ENCODE measurements around the gene PIP4K2A. TPM values are rescaled to one million over a fixed set of nuclear protein-coding genes. Genes with fewer than 3 reads are reported as not detected.
A peak's percentile ranks its signal among the peaks of the same experiment; 100 is the strongest.

The PIP4K2A gene
- total RNA-seq, 3 donors from 2014 or later (not counting 1 experiment from before 2014, with no cell fraction given) = 311 to 423 (median 405) TPM

- no peaks in the 10 kb centered on the region for H3K27me3 Mint-ChIP-seq (ENCODE audit: low read depth in 2 of 2)
- Histone ChIP-seq H3K27ac (ENCODE audit: low read length) (peak overlapping the region; percentile 3), H3K9me3 (ENCODE audit: control insufficient read depth, insufficient read depth, low read length) (no peaks in the 10 kb centered on the region), H3K27me3 (ENCODE audit: control insufficient read depth, insufficient read depth, low read length) (no peaks in the 10 kb centered on the region), H3K4me1 (ENCODE audit: control insufficient read depth, insufficient read depth, low read length) (peaks cover 70% of the 10 kb centered on the region), H3K4me3 (ENCODE audit: low read length) (no peak overlapping the region), H3K36me3 (ENCODE audit: control insufficient read depth, insufficient read depth, low read length) (peaks cover 2% of the 10 kb centered on the region)
- peaks cover 89 to 90% of the 10 kb centered on the region in 2 donors for H3K4me1 Mint-ChIP-seq
- H3K27ac Mint-ChIP-seq = peak overlapping the region; percentile 92 to 99
- no peak for ATAC-seq
- intact Hi-C loops (cut with micrococcal nuclease) = no loop called here
- H3K36me3 Mint-ChIP-seq = no peaks in the 10 kb centered on the region
- WGBS (ENCODE audit: insufficient coverage) = no CpG with 5 or more reads among the region's 1 CpG
- DNase-seq = no peak
- TF ChIP-seq CTCF (IDR thresholded peaks at IDR 0.05) = no peak
- H3K4me3 Mint-ChIP-seq = peak overlapping the region; percentile 29
- no peaks in the 10 kb centered on the region for H3K9me3 Mint-ChIP-seq
These were observed 28.0 kb downstream of the PIP4K2A start for GRCh38 chr10:22686347-22686746.

- ATAC-seq (no peak), DNase-seq (no peak)
- Histone ChIP-seq H3K27ac (ENCODE audit: low read length) (no peak overlapping the region), H3K4me3 (ENCODE audit: low read length) (no peak overlapping the region), H3K4me1 (ENCODE audit: control insufficient read depth, insufficient read depth, low read length) (peaks cover 70% of the 10 kb centered on the region), H3K36me3 (ENCODE audit: control insufficient read depth, insufficient read depth, low read length) (peaks cover 2% of the 10 kb centered on the region), H3K9me3 (ENCODE audit: control insufficient read depth, insufficient read depth, low read length) (no peaks in the 10 kb centered on the region), H3K27me3 (ENCODE audit: control insufficient read depth, insufficient read depth, low read length) (no peaks in the 10 kb centered on the region)
- WGBS (ENCODE audit: insufficient coverage) = 93% methylated on average over 7 of the region's 8 CpGs
- intact Hi-C loops (cut with micrococcal nuclease) = no loop called here
- H3K27ac Mint-ChIP-seq = peak overlapping the region; percentile 92 to 99
- no peaks in the 10 kb centered on the region for H3K9me3 Mint-ChIP-seq
- H3K4me1 Mint-ChIP-seq = peaks cover 89 to 90% of the 10 kb centered on the region in 2 donors
- no peak for TF ChIP-seq CTCF (IDR thresholded peaks at IDR 0.05)
- H3K4me3 Mint-ChIP-seq = peak overlapping the region; percentile 29
- H3K27me3 Mint-ChIP-seq (ENCODE audit: low read depth in 2 of 2) = no peaks in the 10 kb centered on the region
- no peaks in the 10 kb centered on the region for H3K36me3 Mint-ChIP-seq
These were observed 28.5 kb downstream of the PIP4K2A start for GRCh38 chr10:22685926-22686325.

- Mint-ChIP-seq H3K36me3 (no peaks in the 10 kb centered on the region), H3K27me3 (ENCODE audit: low read depth in 2 of 2) (no peaks in the 10 kb centered on the region), H3K4me1 (peaks cover 86 to 90% of the 10 kb centered on the region in 2 donors), H3K9me3 (no peaks in the 10 kb centered on the region), H3K4me3 (peak overlapping the region; percentile 85), H3K27ac (peak overlapping the region; percentile 92 to 99)
- DNase-seq (peak in 1 of 2 donors; percentile 14), ATAC-seq (no peak)
- H3K27ac ChIP-seq (ENCODE audit: low read length) = peak overlapping the region; percentile 94
- no peaks in the 10 kb centered on the region for H3K27me3 ChIP-seq (ENCODE audit: control insufficient read depth, insufficient read depth, low read length)
- TF ChIP-seq CTCF (IDR thresholded peaks at IDR 0.05) = no peak
- H3K4me1 ChIP-seq (ENCODE audit: control insufficient read depth, insufficient read depth, low read length) = peaks cover 71% of the 10 kb centered on the region
- H3K9me3 ChIP-seq (ENCODE audit: control insufficient read depth, insufficient read depth, low read length) = no peaks in the 10 kb centered on the region
- H3K36me3 ChIP-seq (ENCODE audit: control insufficient read depth, insufficient read depth, low read length) = peaks cover 2% of the 10 kb centered on the region
- H3K4me3 ChIP-seq (ENCODE audit: low read length) = no peak overlapping the region
- 68% methylated on average over 3 of the region's 5 CpGs for WGBS (ENCODE audit: insufficient coverage)
- intact Hi-C loops (cut with micrococcal nuclease) = loop anchor here (1.0 kb wide), 1 partner anchor 8 kb away; no protein-coding TSS in a partner anchor
These were observed 29.7 kb downstream of the PIP4K2A start for GRCh38 chr10:22684699-22685098.

- intact Hi-C loops (cut with micrococcal nuclease) = loop anchor here (2.0 kb wide), 5 partner anchors 16 to 86 kb away; no protein-coding TSS in a partner anchor
- Histone ChIP-seq H3K27ac (ENCODE audit: low read length) (peak overlapping the region; percentile 94), H3K4me3 (ENCODE audit: low read length) (no peak overlapping the region), H3K4me1 (ENCODE audit: control insufficient read depth, insufficient read depth, low read length) (peaks cover 64% of the 10 kb centered on the region), H3K27me3 (ENCODE audit: control insufficient read depth, insufficient read depth, low read length) (no peaks in the 10 kb centered on the region), H3K36me3 (ENCODE audit: control insufficient read depth, insufficient read depth, low read length) (peaks cover 2% of the 10 kb centered on the region), H3K9me3 (ENCODE audit: control insufficient read depth, insufficient read depth, low read length) (no peaks in the 10 kb centered on the region)
- Mint-ChIP-seq H3K36me3 (no peaks in the 10 kb centered on the region), H3K9me3 (no peaks in the 10 kb centered on the region), H3K27me3 (ENCODE audit: low read depth in 2 of 2) (no peaks in the 10 kb centered on the region), H3K27ac (peak overlapping the region; percentile 92 to 99), H3K4me1 (peaks cover 86 to 90% of the 10 kb centered on the region in 2 donors), H3K4me3 (peak overlapping the region; percentile 85)
- WGBS (ENCODE audit: insufficient coverage) = 17% methylated on average over 3 of the region's 3 CpGs
- no peak for TF ChIP-seq CTCF (IDR thresholded peaks at IDR 0.05)
- peak in 2 of 3 donors; percentile 16 to 37 for ATAC-seq
- DNase-seq = no peak
These were observed 31.3 kb downstream of the PIP4K2A start for GRCh38 chr10:22683140-22683389.

Measured in natural killer cell (primary cell).